Coronary artery (tissue), 2 donors: ENCODE results near the gene PDAP1.

Source experiments
- DNase-seq: peaks from one replicate; pipeline ENCODE4 v3.0.0-alpha.2; 2017; ENCODE audit warnings: low spot score
- H3K27ac ChIP-seq, 2 donors: fragments of 200-600 bp; sonication (generic); one replicate each; pipeline ENCODE4 v1.5.1; 2016 to 2019
- H3K4me3 ChIP-seq: fragments of 200-600 bp; sonication (generic); 2 replicates; pipeline ENCODE4 v1.5.1; 2016; ENCODE audit warnings: mild to moderate bottlenecking, moderate library complexity
- CTCF ChIP-seq: fragments of 200-600 bp; sonication (generic); IDR thresholded peaks from one replicate; pipeline ENCODE4 v1.5.1; 2019; ENCODE audit warnings: antibody characterized with exemption

Gene PDAP1

GRCh38 chr7:99404235-99404976 lies 4.0 kb downstream of the PDAP1 start:
- Histone ChIP-seq H3K27ac (no peak overlapping the region), H3K4me3 (no peak overlapping the region)
- DNase-seq, result no peak
- TF ChIP-seq CTCF, result no peak

- Histone ChIP-seq H3K4me3 (no peak overlapping the region), H3K27ac (no peak overlapping the region)
- no peak for DNase-seq
- no peak for TF ChIP-seq CTCF
Measured at GRCh38 chr7:99403764-99404163, 4.6 kb downstream of the PDAP1 start.

DNA sequence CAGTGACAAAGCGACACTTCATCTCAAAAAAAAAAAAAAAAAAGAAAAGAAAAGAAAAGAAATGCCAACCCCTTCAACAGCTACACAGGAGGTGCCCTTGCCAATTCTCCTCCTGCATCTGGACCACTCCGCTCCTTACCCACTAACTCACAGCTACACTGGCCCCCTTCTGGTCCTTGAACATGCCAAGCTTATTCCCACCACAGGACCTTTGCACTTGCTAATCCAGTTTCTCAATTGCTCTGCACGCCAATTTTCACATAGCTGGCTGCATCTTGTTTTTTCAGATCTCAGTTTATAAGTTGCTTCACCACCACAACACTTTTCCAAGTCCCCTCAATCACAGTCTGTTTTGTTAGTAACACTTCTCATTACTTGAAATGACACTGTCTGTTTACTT lies 5.5 kb downstream of the PDAP1 start:
- no peak overlapping the region for H3K4me3 ChIP-seq
- no peak for DNase-seq
- H3K27ac ChIP-seq, result no peak overlapping the region
- TF ChIP-seq CTCF, result no peak

- no peak for DNase-seq
- no peak for TF ChIP-seq CTCF
- Histone ChIP-seq H3K4me3 (no peak overlapping the region), H3K27ac (no peak overlapping the region)
Measured at GRCh38 chr7:99399597-99399996, 8.8 kb downstream of the PDAP1 start.

DNA sequence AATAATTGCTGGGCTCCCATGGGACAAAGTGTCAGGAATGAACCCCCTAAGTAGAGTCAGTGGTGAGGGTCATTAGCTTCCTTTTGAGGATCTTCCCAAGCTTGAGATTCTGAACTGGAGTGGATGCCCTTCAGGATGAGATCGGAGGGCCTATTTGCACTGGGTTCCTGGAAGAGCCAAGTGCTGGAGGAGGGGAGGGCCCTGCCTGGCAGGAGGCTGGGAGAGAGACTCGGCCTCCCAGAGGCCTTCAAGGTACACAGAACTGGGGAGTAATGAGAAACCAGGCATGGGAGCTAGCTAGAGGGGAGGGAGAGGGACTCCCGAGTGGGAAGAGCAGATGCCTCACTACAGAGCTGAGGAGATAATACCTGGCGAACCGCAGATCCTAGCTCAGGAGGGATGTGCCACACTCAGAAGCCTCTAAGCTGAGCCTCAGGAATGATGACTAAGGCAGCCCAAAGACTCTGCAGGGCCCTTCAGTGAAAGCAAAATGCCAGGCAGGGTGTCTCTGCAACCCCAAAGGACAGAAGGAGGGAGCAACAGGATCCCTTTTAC lies 9.4 kb downstream of the PDAP1 start:
- Histone ChIP-seq H3K4me3 (no peak overlapping the region), H3K27ac (no peak overlapping the region)
- DNase-seq, result no peak
- TF ChIP-seq CTCF, result no peak

DNA sequence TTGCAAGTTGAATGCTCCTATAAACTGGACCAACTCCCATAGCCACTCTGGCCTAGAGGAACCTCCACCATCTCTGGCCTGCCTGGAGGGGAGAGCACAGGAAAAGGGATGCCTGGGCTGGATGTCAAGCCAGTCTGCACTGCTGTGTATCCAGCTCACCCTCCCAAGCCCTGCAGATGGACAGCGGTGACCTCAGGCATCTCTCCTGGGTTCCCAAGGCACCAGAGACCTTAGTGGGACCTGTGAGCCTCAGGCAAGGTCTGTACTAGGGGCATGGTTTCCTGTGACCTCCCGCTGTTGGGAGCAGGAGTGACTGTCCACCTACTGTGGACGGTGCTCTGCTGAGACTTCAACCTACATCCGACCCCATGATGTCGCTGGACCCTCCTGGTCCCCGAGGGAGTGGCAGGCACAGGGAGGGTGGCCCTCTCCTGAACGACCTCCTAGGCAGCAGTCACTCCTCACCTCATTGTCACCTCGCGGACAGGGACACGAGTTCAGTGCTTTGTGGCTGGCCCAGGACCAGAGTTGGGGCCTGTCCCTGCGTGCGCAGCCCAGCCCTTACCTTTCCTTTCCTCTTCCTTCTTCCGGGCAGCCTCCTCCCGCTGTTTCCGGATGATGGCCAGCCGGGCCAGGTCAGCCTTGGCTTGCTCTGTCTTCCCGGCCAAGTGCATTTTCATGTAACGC lies 11.0 kb downstream of the PDAP1 start:
- TF ChIP-seq CTCF, result no peak
- no peak for DNase-seq
- H3K4me3 ChIP-seq, result no peak overlapping the region
- no peak overlapping the region for H3K27ac ChIP-seq
